HepG2 (cell line): Measurements from ENCODE around the gene PRM3. TPM values are rescaled to one million over a fixed set of nuclear protein-coding genes. Genes with fewer than 3 reads are reported as not detected.

Source experiments
- ATAC-seq: fragments of 200-7000 bp; cut with Tn5 transposase; 3 replicates; pipeline ENCODE4 v1.9.1; 2020; ENCODE audit warnings: mild to moderate bottlenecking, moderate library complexity
- BruUV-seq: library from RNA; stranded (reverse); fragments of 400-500 nt; replicated peaks from 2 replicates; lab custom pipeline; 2021; lab: Mats Ljungman, UMichigan
- CTCF ChIA-PET: fragments of 300-600 bp; formaldehyde crosslinking; extraction: SDS; loops from one replicate; lab custom pipeline; 2021; ENCODE audit warnings: low total read pairs, inconsistent platforms, low intra/inter-chr PET ratio; lab: Yijun Ruan, JAX
- POLR2A ChIA-PET: fragments of 350-600 bp; sonication (Branson Sonifier 250); formaldehyde crosslinking; loops from one replicate; lab custom pipeline; 2020; ENCODE audit warnings: antibody characterized with exemption, inconsistent platforms; lab: Yijun Ruan, JAX
- DNase-seq: peaks from one replicate; pipeline ENCODE4 v3.0.0-alpha.2; 2015; ENCODE audit warnings: low spot score
- FAIRE-seq: peaks from 3 replicates; lab custom pipeline; 2011; peaks lifted over from hg19 to GRCh38; lab: Jason Lieb, UNC
- H2AFZ ChIP-seq: one replicate; pipeline ENCODE4 v1.6.1; 2011; ENCODE audit warnings: low read length, inconsistent platforms
- H3K27ac ChIP-seq: fragments of 300-600 bp; 3 replicates; pipeline ENCODE4 v1.8.0; 2011; ENCODE audit warnings: mixed run types, mild to moderate bottlenecking, mixed read lengths, low read length, inconsistent platforms; ENCODE audit not compliant: insufficient read depth; ENCODE audit errors: extremely low read length
- H3K27me3 ChIP-seq, 2 experiments: fragments of 200-600 bp in 1 of 2; 2 replicates in 1 of 2; 3 replicates in 1 of 2; pipeline versions ENCODE4 v1.6.0 to v1.8.0; 2011; ENCODE audit warnings: low read length in 2 of 2, mild to moderate bottlenecking in 2 of 2, moderate library complexity in 2 of 2, inconsistent platforms in 1 of 2; ENCODE audit not compliant: insufficient read depth in 2 of 2, control insufficient read depth in 1 of 2
- H3K36me3 ChIP-seq, 2 experiments: fragments of 200-600 bp in 1 of 2; replicated peaks in 1 of 2; 2 replicates in 1 of 2; 3 replicates in 1 of 2; pipeline versions ENCODE4 v1.5.1 to v1.8.0; 2011; ENCODE audit warnings: low read length in 2 of 2, inconsistent platforms in 1 of 2; ENCODE audit not compliant: insufficient read depth in 2 of 2, control insufficient read depth in 1 of 2
- H3K4me1 ChIP-seq: 2 replicates; pipeline ENCODE4 v1.5.1; 2012; ENCODE audit warnings: low read length, inconsistent platforms; ENCODE audit not compliant: insufficient read depth
- H3K4me2 ChIP-seq: 2 replicates; pipeline ENCODE4 v1.6.0; 2011; ENCODE audit warnings: low read depth, low read length, inconsistent platforms
- H3K4me3 ChIP-seq, 3 experiments: fragments of 200-600 bp in 1 of 3; sonication (generic), shearing (Covaris generic) in 1 of 3; replicated peaks in 1 of 3; 2 replicates each; pipeline ENCODE4 v1.5.1; 2011 to 2016; ENCODE audit warnings: low read length in 3 of 3, inconsistent platforms in 2 of 3, low read depth in 2 of 3, mild to moderate bottlenecking in 2 of 3, control low read depth in 1 of 3, mixed read lengths in 1 of 3; ENCODE audit not compliant: insufficient read depth in 1 of 3
- H3K79me2 ChIP-seq: one replicate; pipeline ENCODE4 v1.6.1; 2011; ENCODE audit warnings: low read length, inconsistent platforms; ENCODE audit not compliant: insufficient read depth
- H3K9ac ChIP-seq: 2 replicates; pipeline ENCODE4 v1.6.0; 2011; ENCODE audit warnings: mild to moderate bottlenecking, low read depth, low read length, inconsistent platforms; ENCODE audit not compliant: insufficient read depth
- H3K9me3 ChIP-seq: 2 replicates; pipeline ENCODE4 v1.5.1; 2012; ENCODE audit warnings: mild to moderate bottlenecking, low read length
- H4K20me1 ChIP-seq: 2 replicates; pipeline ENCODE4 v1.6.0; 2011; ENCODE audit warnings: inconsistent platforms, mild to moderate bottlenecking, low read length, moderate library complexity; ENCODE audit not compliant: insufficient read depth
- CEBPB ChIP-seq: IDR thresholded peaks from 2 replicates; pipeline ENCODE4 v1.6.1; 2011; ENCODE audit warnings: low read depth, low read length, improper control_type of control experiment, borderline replicate concordance
- HNRNPK ChIP-seq: fragments of 200-400 bp; formaldehyde crosslinking; IDR thresholded peaks from 2 replicates; pipeline ENCODE4 v1.6.1; 2018; ENCODE audit warnings: low read length, low read depth, moderate library complexity, mild to moderate bottlenecking; ENCODE audit not compliant: poor library complexity, severe bottlenecking
- HNRNPLL ChIP-seq: fragments of 200-400 bp; formaldehyde crosslinking; IDR thresholded peaks from 2 replicates; pipeline ENCODE4 v1.6.1; 2017; ENCODE audit warnings: mild to moderate bottlenecking, low read depth, low read length; ENCODE audit not compliant: poor library complexity, severe bottlenecking
- KDM5B ChIP-seq: sonication (generic); formaldehyde crosslinking; IDR thresholded peaks from 2 replicates; pipeline ENCODE4 v1.4.0; 2020; ENCODE audit warnings: missing genetic modification reagents, mild to moderate bottlenecking, borderline replicate concordance
- ZBTB33 ChIP-seq: sonication (generic); formaldehyde crosslinking; IDR thresholded peaks from 2 replicates; pipeline ENCODE4 v1.4.0; 2020; ENCODE audit warnings: missing genetic modification reagents
- ZBTB38 ChIP-seq: sonication (generic); formaldehyde crosslinking; IDR thresholded peaks from 2 replicates; pipeline ENCODE4 v1.5.1; 2020; ENCODE audit warnings: mild to moderate bottlenecking, missing genetic modification reagents
- ZNF317 ChIP-seq: sonication (generic); formaldehyde crosslinking; IDR thresholded peaks from 2 replicates; pipeline ENCODE4 v1.5.0; 2020; ENCODE audit warnings: mild to moderate bottlenecking, missing genetic modification reagents
- ZNF687 ChIP-seq: sonication (generic); formaldehyde crosslinking; IDR thresholded peaks from 2 replicates; pipeline ENCODE4 v1.5.1; 2020; ENCODE audit warnings: mild to moderate bottlenecking, missing genetic modification reagents, moderate library complexity
- WGBS: methylation state at CpG from one replicate; pipeline ENCODE4 v1.1.6; 2017; ENCODE audit warnings: low lambda C conversion rate; 5-methylcytosine and 5-hydroxymethylcytosine counted together
- in situ Hi-C: cut with HindIII; loops from 2 replicates; pipeline ENCODE4 v1.10.0; 2017; ENCODE audit warnings: low pct_unique_long_range_greater_than_20kb; ENCODE audit not compliant: extremely low pct_ligation_motif_present
- intact Hi-C: fragments of 100-400 bp; cut with micrococcal nuclease; formaldehyde crosslinking; loops from one replicate; pipeline ENCODE4 v1.10.0; 2022; ENCODE audit not compliant: unreplicated experiment
- polyA plus RNA-seq, 8 experiments: library from polyadenylated mRNA; depleted of rRNA in 3 of 8; stranded (reverse) in 7 of 8; unstranded in 1 of 8; fragments of >200 nt; fragmentation: Illumina TruSeq in 4 of 8; extraction: Trizol in 4 of 8; gene quantifications; 2 replicates each; pipeline versions ENCODE4 v1.2.1 to v1.2.3, GENCODE V29; 2011 to 2016; ENCODE audit warnings: low read depth in 4 of 8, missing spikeins in 1 of 8, mixed read lengths in 1 of 8; ENCODE audit not compliant: insufficient read depth in 1 of 8
- total RNA-seq, 5 experiments: library from RNA; depleted of rRNA; stranded (reverse); fragments of >200 nt; fragmentation: Illumina TruSeq; extraction: Trizol; gene quantifications; 2 replicates each; pipeline ENCODE4 v1.2.3, GENCODE V29; 2016; ENCODE audit warnings: low read depth in 1 of 5

The PRM3 gene
- total and polyA plus RNA-seq, 2 of the 13 experiments (the other 11 are each of a cell fraction or from before 2014, with no cell fraction given) = not detected

- H2AFZ ChIP-seq = no peak overlapping the region
- WGBS = 60% methylated on average over 33 of the region's 35 CpGs
- no peak for TF ChIP-seq ZNF317 (CRISPR knock-in tag)
- no peak for TF ChIP-seq CEBPB
- 0 out of 2 replicates have a peak, but pooled peaks have one; percentile 13 for TF ChIP-seq KDM5B (CRISPR knock-in tag)
- TF ChIP-seq HNRNPK = peak; percentile 2
- TF ChIP-seq ZBTB38 (CRISPR knock-in tag) = 0 out of 2 replicates have a peak, but pooled peaks have one; percentile 24
- peak; percentile 82 for TF ChIP-seq ZBTB33 (CRISPR knock-in tag)
- peak; percentile 33 for TF ChIP-seq ZNF687 (CRISPR knock-in tag)
- TF ChIP-seq HNRNPLL = peak; percentile 32
- TF ChIP-seq, all 625 proteins: peak for 6
- H3K9me3 ChIP-seq = no peaks in the 10 kb centered on the region
- H3K27me3 ChIP-seq = peaks cover 1 to 18% of the 10 kb centered on the region in 2 experiments; a peak in 3 of 5 replicates
- ATAC-seq (peak; percentile 12; the same call in 2 of the 3 replicates), DNase-seq (no peak), FAIRE-seq (no peak)
- H3K4me3 ChIP-seq = no peak overlapping the region
- no peak overlapping the region for H3K27ac ChIP-seq
- ChIA-PET POLR2A (interaction anchor here (1.0 kb wide), 1 partner anchor 23 kb away, joined by 3 read pairs; the partner anchor contains the start of gene SOCS1), CTCF (no interaction called here)
- intact Hi-C loops = no loop called here
- BruUV-seq = no TSS peak
- no peaks in the 10 kb centered on the region for H3K79me2 ChIP-seq
- in situ Hi-C loops = no loop called here
- H3K4me2 ChIP-seq = no peak overlapping the region
- peaks cover 29% of the 10 kb centered on the region for H3K4me1 ChIP-seq
- H3K9ac ChIP-seq = no peak overlapping the region
- H3K36me3 ChIP-seq = no peaks in the 10 kb centered on the region
- H4K20me1 ChIP-seq = no peaks in the 10 kb centered on the region
These were observed 40.3 kb downstream of the PRM3 start for GRCh38 chr16:11232852-11233726.
